CD4-positive, alpha-beta T cell (primary cell): Measurements from ENCODE around the gene GUCD1. TPM values are rescaled to one million over a fixed set of nuclear protein-coding genes. Genes with fewer than 3 reads are reported as not detected.

ENCODE experiments used
- ATAC-seq: fragments of 200-7000 bp; cut with Tn5 transposase; one replicate; pipeline ENCODE4 v1.10.0; 2022; ENCODE audit warnings: mild to moderate bottlenecking; ENCODE audit not compliant: poor library complexity
- CTCF ChIA-PET: fragments of 350-600 bp; sonication (Branson Sonifier 250); formaldehyde crosslinking; loops from one replicate; lab custom pipeline; 2021; ENCODE audit warnings: antibody characterized with exemption, inconsistent platforms; lab: Charles Lee
- POLR2A ChIA-PET: fragments of 350-600 bp; sonication (Branson Sonifier 250); formaldehyde crosslinking; loops from one replicate; lab custom pipeline; 2021; ENCODE audit warnings: antibody characterized with exemption, inconsistent platforms; lab: Charles Lee
- DNase-seq, 14 experiments: peaks; one replicate each; pipeline ENCODE4 v3.0.0-alpha.2; 2013 to 2020; ENCODE audit warnings: mixed read lengths in 2 of 14
- H3K27ac ChIP-seq, 2 donors: one replicate each; pipeline versions ENCODE4 v1.5.1 to v1.7.0; 2013; ENCODE audit warnings: low read length in 2 of 2, low read depth in 1 of 2, mild to moderate bottlenecking in 1 of 2
- H3K27me3 ChIP-seq, 2 experiments: 1 replicate in 1 of 2; 2 replicates in 1 of 2; pipeline versions ENCODE4 v1.6.1 to v1.7.0; 2013; ENCODE audit warnings: low read length in 2 of 2, control low read depth in 1 of 2, mild to moderate bottlenecking in 1 of 2, moderate library complexity in 1 of 2; ENCODE audit not compliant: insufficient read depth in 2 of 2, control insufficient read depth in 1 of 2
- H3K36me3 ChIP-seq: one replicate; pipeline ENCODE4 v1.6.1; 2013; ENCODE audit warnings: low read length, control low read depth; ENCODE audit not compliant: insufficient read depth
- H3K4me1 ChIP-seq: one replicate; pipeline ENCODE4 v1.6.1; 2013; ENCODE audit warnings: low read length, control low read depth; ENCODE audit not compliant: insufficient read depth
- H3K4me3 ChIP-seq: one replicate; pipeline ENCODE4 v1.5.1; 2013; ENCODE audit warnings: mild to moderate bottlenecking, low read length, moderate library complexity
- H3K9me3 ChIP-seq, 2 experiments: 1 replicate in 1 of 2; 2 replicates in 1 of 2; pipeline versions ENCODE4 v1.6.1 to v1.7.0; 2013; ENCODE audit warnings: low read length in 2 of 2, mild to moderate bottlenecking in 2 of 2, control low read depth in 1 of 2, moderate library complexity in 1 of 2; ENCODE audit not compliant: control insufficient read depth in 1 of 2, insufficient read depth in 1 of 2
- H3K27ac Mint-ChIP-seq: one replicate; pipeline ENCODE4 v1.8.0; 2020; ENCODE audit warnings: mixed read lengths
- H3K27me3 Mint-ChIP-seq: one replicate; pipeline ENCODE4 v1.8.0; 2021; ENCODE audit warnings: mixed read lengths
- H3K36me3 Mint-ChIP-seq: one replicate; pipeline ENCODE4 v1.8.0; 2021; ENCODE audit warnings: low read depth, mixed read lengths
- H3K4me1 Mint-ChIP-seq: one replicate; pipeline ENCODE4 v1.8.0; 2021; ENCODE audit warnings: low read depth, mixed read lengths
- H3K4me3 Mint-ChIP-seq: one replicate; pipeline ENCODE4 v1.8.0; 2020; ENCODE audit warnings: mild to moderate bottlenecking, mixed read lengths
- H3K9me3 Mint-ChIP-seq: one replicate; pipeline ENCODE4 v1.8.0; 2020; ENCODE audit warnings: mixed read lengths
- intact Hi-C, 2 experiments: fragments of 100-400 bp; cut with DNase I in 1 of 2; cut with micrococcal nuclease in 1 of 2; formaldehyde crosslinking; loops; one replicate each; pipeline versions ENCODE4 v1.15.1 to v1.9.0; 2023 to 2025; cut with DNase I, micrococcal nuclease
- total RNA-seq, 174 experiments: library from RNA in 2 of 174; stranded (reverse) in 2 of 174; gene quantifications; one replicate each; pipeline ENCODE4 v1.2.3 and lab custom pipeline; 2021 to 2026
- TF ChIP-seq, protein P1 (sequence below): fragments of 200-600 bp; IDR thresholded peaks from one replicate; pipeline ENCODE4 v1.8.0; 2022; ENCODE audit warnings: antibody characterized with exemption, mild to moderate bottlenecking

Gene GUCD1
- total RNA-seq, 2 experiments from 2014 or later, result 60.9 to 68.3 TPM

DNA sequence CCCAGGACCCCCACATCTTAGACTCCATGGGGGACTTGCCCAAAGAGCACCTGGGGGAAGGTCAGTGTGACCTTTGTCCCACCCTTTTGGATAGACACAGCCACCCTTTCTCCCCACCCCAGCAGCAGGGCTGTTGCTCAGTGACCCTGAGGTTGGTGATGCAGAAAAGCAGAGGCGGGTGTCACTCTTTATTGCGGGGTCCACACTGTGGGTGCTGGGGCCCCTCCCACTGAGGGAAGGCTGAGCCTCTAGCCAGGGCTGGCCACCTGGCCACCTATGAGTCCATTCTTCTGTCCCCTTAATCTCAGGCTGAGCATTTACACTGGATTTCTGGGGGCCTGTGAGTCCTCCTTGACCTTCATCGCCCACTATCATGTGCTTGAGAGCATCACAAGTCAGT is 30.5 kb upstream of the GUCD1 start:
- TF ChIP-seq, protein P1, sequence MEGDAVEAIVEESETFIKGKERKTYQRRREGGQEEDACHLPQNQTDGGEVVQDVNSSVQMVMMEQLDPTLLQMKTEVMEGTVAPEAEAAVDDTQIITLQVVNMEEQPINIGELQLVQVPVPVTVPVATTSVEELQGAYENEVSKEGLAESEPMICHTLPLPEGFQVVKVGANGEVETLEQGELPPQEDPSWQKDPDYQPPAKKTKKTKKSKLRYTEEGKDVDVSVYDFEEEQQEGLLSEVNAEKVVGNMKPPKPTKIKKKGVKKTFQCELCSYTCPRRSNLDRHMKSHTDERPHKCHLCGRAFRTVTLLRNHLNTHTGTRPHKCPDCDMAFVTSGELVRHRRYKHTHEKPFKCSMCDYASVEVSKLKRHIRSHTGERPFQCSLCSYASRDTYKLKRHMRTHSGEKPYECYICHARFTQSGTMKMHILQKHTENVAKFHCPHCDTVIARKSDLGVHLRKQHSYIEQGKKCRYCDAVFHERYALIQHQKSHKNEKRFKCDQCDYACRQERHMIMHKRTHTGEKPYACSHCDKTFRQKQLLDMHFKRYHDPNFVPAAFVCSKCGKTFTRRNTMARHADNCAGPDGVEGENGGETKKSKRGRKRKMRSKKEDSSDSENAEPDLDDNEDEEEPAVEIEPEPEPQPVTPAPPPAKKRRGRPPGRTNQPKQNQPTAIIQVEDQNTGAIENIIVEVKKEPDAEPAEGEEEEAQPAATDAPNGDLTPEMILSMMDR, result no peak
- Histone ChIP-seq H3K27ac (no peak overlapping the region), H3K27me3 (no peaks in the 10 kb centered on the region), H3K9me3 (no peaks in the 10 kb centered on the region), H3K36me3 (no peaks in the 10 kb centered on the region), H3K4me1 (no peaks in the 10 kb centered on the region), H3K4me3 (no peak overlapping the region)
- Mint-ChIP-seq H3K4me3 (no peak overlapping the region), H3K27me3 (no peaks in the 10 kb centered on the region), H3K9me3 (no peaks in the 10 kb centered on the region), H3K27ac (no peak overlapping the region), H3K4me1 (no peaks in the 10 kb centered on the region), H3K36me3 (no peaks in the 10 kb centered on the region)
- ChIA-PET CTCF (no interaction called here), POLR2A (interaction anchor here (0.6 kb wide), 1 partner anchor 12 kb away, joined by 3 read pairs; no protein-coding TSS in a partner anchor)
- ATAC-seq (no peak), DNase-seq (no peak)
- intact Hi-C loops, result no loop called here

DNA sequence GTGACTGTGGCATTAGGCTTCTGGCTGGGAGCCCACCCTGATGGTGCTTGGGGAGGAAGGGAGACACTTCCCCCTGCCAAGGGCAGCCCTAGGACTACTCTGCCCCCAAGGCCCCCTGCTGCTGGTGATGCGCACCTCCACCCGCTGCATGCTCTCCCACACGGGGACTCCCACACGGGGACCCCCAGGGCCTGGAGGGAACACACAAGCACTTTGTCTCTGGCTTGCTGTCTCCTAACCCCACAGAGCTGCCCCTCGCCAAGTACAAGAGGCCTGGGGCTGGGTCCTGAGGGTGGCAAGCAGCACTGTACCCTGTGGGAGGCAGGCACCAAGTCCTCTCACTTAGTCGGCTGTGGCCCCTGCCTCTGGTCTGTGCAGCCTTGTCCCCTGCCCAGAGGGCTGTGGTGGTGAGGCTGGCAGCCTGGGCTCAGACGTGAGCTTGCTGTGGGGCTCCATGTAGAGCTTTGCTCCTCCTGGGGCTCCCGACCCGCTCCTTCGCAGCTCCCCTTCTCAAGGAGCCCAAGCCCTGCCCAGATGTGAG is 30.0 kb upstream of the GUCD1 start:
- H3K27ac ChIP-seq, result no peak overlapping the region
- H3K27me3 ChIP-seq, result no peaks in the 10 kb centered on the region
- no peak overlapping the region for H3K4me3 ChIP-seq
- intact Hi-C loops, result no loop called here
- ATAC-seq, result no peak
- Mint-ChIP-seq H3K36me3 (no peaks in the 10 kb centered on the region), H3K4me1 (no peaks in the 10 kb centered on the region), H3K27ac (no peak overlapping the region), H3K4me3 (no peak overlapping the region), H3K9me3 (no peaks in the 10 kb centered on the region), H3K27me3 (no peaks in the 10 kb centered on the region)
- TF ChIP-seq, protein P1, result no peak
- POLR2A ChIA-PET, result interaction anchor here (0.6 kb wide), 1 partner anchor 11 kb away, joined by 3 read pairs; no protein-coding TSS in a partner anchor
- no peaks in the 10 kb centered on the region for H3K9me3 ChIP-seq
- no peak for DNase-seq
- H3K4me1 ChIP-seq, result no peaks in the 10 kb centered on the region
- CTCF ChIA-PET, result no interaction called here
- H3K36me3 ChIP-seq, result no peaks in the 10 kb centered on the region

DNA sequence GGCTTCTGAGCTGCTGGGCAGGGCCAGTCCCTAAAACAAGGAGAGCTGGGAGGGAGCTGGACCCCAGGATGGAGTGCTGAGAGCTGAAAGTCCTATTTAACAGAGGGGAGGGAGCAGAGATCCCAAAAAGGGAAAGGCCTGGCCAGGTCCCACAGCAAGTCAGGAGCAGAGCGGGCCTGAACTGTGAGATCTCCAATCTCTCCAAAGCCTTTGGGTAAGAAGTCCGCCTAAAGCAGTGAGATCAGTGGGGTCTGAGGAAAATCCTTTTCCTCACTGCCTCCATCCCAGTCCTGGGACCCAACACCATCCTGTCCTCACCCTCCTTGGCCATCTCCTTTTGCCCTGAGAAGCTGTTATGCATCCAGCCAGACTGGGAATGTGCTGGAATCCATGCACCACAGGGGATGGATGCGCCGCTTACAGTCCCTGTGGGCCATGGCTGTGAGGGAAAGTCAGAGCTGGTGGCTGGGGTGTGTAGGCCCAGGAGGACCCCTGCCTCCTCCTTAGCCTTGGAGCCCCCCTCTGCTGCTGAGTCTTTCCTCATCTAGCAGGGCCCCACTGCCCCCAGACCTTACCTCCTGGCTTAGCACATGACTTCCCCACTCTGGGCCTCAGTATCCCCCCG is 29.3 kb upstream of the GUCD1 start:
- no peak overlapping the region for H3K27ac ChIP-seq
- no peaks in the 10 kb centered on the region for H3K4me1 ChIP-seq
- ChIA-PET POLR2A (no interaction called here), CTCF (no interaction called here)
- H3K9me3 ChIP-seq, result no peaks in the 10 kb centered on the region
- no peaks in the 10 kb centered on the region for H3K27me3 ChIP-seq
- ATAC-seq (no peak), DNase-seq (no peak)
- H3K36me3 ChIP-seq, result no peaks in the 10 kb centered on the region
- TF ChIP-seq, protein P1, result no peak
- Mint-ChIP-seq H3K27ac (no peak overlapping the region), H3K27me3 (no peaks in the 10 kb centered on the region), H3K4me3 (no peak overlapping the region), H3K9me3 (no peaks in the 10 kb centered on the region), H3K36me3 (no peaks in the 10 kb centered on the region), H3K4me1 (no peaks in the 10 kb centered on the region)
- intact Hi-C loops, result no loop called here
- H3K4me3 ChIP-seq, result no peak overlapping the region
